ENCODE data around the gene ODAD2. TPM values are rescaled to one million over a fixed set of nuclear protein-coding genes. Genes with fewer than 3 reads are reported as not detected.
"Not testable (repeated sequence)": the region's sequence is repeated elsewhere in the genome, so short reads cannot be mapped to it uniquely, and the experiment has no call there.

ODAD2 gene
- total RNA-seq, 1 donor from 2014 or later: 1.7 TPM

GRCh38 chr10:27959093-27959715, 39.7 kb downstream of the ODAD2 start:
- H3K4me3 ChIP-seq (ENCODE audit: low read depth, low read length): no peak overlapping the region
- TF ChIP-seq, protein P1, sequence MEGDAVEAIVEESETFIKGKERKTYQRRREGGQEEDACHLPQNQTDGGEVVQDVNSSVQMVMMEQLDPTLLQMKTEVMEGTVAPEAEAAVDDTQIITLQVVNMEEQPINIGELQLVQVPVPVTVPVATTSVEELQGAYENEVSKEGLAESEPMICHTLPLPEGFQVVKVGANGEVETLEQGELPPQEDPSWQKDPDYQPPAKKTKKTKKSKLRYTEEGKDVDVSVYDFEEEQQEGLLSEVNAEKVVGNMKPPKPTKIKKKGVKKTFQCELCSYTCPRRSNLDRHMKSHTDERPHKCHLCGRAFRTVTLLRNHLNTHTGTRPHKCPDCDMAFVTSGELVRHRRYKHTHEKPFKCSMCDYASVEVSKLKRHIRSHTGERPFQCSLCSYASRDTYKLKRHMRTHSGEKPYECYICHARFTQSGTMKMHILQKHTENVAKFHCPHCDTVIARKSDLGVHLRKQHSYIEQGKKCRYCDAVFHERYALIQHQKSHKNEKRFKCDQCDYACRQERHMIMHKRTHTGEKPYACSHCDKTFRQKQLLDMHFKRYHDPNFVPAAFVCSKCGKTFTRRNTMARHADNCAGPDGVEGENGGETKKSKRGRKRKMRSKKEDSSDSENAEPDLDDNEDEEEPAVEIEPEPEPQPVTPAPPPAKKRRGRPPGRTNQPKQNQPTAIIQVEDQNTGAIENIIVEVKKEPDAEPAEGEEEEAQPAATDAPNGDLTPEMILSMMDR (conservative IDR thresholded peaks at IDR 0.05; ENCODE audit: low read depth, low read length): no peak
- no peak for DNase-seq (ENCODE audit: low read depth)

DNA sequence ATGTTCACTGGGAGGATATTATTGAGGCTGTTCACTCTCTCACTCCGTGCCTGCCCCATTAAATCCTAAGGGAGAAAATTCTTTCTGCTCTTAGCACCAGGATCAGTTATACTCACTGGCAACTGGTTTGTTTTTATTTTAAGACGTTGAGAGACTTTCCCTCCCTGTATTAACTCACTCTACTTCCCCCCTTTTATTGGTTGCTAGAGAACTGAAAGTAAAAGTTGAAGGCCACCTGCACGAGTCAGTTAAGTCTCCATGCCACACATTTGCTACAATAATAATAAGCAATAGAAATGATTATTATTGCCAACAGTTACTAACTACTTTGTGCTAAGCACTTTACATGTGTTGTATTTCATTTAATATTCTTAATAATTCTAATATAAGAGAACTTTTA, 40.5 kb downstream of the ODAD2 start:
- H3K4me3 ChIP-seq (ENCODE audit: low read depth, low read length); DNase-seq (ENCODE audit: low read depth): not testable (repeated sequence)

DNA sequence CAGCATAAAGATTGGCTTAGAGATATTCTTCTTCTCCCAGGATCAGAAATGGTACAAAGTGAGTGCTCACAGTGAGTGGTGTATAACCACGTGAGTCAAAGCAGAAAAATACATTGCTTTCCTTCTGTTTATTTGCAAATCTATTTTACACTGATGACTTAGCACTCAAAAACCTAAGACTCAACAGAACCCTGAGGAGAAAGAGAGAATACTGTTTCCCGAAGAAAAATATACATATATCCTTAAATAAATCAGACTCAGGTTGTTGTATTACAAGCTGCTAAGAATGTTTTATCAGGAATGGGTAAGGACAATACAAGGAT, 48.7 kb downstream of the ODAD2 start:
- DNase-seq (ENCODE audit: low read depth): no peak
- TF ChIP-seq, protein P1 (conservative IDR thresholded peaks at IDR 0.05; ENCODE audit: low read depth, low read length): no peak
- no peak overlapping the region for H3K4me3 ChIP-seq (ENCODE audit: low read depth, low read length)

DNA sequence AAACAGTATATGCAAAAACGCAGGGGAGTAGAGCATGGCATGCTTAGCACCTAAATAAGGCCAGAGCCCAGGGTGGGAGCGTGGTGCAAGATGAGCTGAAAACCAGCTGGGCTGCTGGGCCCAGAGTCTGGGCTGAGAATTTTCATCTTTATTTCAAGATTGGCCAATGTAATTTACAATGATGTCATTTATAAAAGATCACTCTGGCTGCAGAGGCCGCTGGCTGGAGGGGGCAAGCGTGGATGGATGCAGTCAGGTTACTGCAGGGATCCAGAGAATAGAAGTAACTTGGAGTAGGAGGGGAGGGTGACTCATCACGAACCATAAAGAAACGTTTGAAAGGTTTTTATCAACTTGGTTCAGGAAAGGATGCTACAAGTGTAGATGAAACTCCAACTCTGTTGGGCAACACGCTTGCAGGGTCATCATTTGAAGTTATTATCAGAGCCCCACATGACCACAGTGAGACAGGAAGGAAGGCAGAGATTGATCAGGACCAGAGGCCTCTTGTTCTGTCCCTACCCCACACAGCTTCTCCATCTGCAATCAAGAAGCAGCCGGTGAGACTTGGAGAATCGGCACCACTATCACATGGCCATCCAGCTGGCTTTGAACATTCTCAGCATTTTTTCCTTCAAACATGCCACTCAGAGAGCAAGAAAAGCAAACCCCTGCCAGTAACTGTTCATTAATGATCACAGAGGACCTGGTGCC, 49.2 kb downstream of the ODAD2 start:
- no peak for DNase-seq (ENCODE audit: low read depth)
- H3K4me3 ChIP-seq (ENCODE audit: low read depth, low read length): no peak overlapping the region
- TF ChIP-seq, protein P1 (conservative IDR thresholded peaks at IDR 0.05; ENCODE audit: low read depth, low read length): no peak

- H3K4me3 ChIP-seq (ENCODE audit: low read depth, low read length): no peak overlapping the region
- DNase-seq (ENCODE audit: low read depth): no peak
- TF ChIP-seq, protein P1 (conservative IDR thresholded peaks at IDR 0.05; ENCODE audit: low read depth, low read length): no peak
Measured at GRCh38 chr10:27948186-27948585, 50.7 kb downstream of the ODAD2 start.

- no peak for DNase-seq (ENCODE audit: low read depth)
- TF ChIP-seq, protein P1 (conservative IDR thresholded peaks at IDR 0.05; ENCODE audit: low read depth, low read length): no peak
- no peak overlapping the region for H3K4me3 ChIP-seq (ENCODE audit: low read depth, low read length)
Measured at GRCh38 chr10:27947540-27947939, 51.3 kb downstream of the ODAD2 start.

GRCh38 chr10:27944005-27944404, 54.9 kb downstream of the ODAD2 start:
- no peak for DNase-seq (ENCODE audit: low read depth)
- TF ChIP-seq, protein P1 (conservative IDR thresholded peaks at IDR 0.05; ENCODE audit: low read depth, low read length): no peak
- H3K4me3 ChIP-seq (ENCODE audit: low read depth, low read length): no peak overlapping the region
